Measurements from ENCODE around the gene TRIP6. TPM values are rescaled to one million over a fixed set of nuclear protein-coding genes. Genes with fewer than 3 reads are reported as not detected.
A peak's percentile ranks its signal among the peaks of the same experiment; 100 is the strongest.

The TRIP6 gene
- total and polyA plus RNA-seq, 9 donors = 31.7 to 57.6 (median 46.8) TPM

- H3K36me3 ChIP-seq (ENCODE audit: control insufficient read depth, insufficient read depth, low read length) = peaks cover 54% of the 10 kb centered on the region
These were observed 7.3 kb upstream of the TRIP6 start for GRCh38 chr7:100859856-100860255.

DNA sequence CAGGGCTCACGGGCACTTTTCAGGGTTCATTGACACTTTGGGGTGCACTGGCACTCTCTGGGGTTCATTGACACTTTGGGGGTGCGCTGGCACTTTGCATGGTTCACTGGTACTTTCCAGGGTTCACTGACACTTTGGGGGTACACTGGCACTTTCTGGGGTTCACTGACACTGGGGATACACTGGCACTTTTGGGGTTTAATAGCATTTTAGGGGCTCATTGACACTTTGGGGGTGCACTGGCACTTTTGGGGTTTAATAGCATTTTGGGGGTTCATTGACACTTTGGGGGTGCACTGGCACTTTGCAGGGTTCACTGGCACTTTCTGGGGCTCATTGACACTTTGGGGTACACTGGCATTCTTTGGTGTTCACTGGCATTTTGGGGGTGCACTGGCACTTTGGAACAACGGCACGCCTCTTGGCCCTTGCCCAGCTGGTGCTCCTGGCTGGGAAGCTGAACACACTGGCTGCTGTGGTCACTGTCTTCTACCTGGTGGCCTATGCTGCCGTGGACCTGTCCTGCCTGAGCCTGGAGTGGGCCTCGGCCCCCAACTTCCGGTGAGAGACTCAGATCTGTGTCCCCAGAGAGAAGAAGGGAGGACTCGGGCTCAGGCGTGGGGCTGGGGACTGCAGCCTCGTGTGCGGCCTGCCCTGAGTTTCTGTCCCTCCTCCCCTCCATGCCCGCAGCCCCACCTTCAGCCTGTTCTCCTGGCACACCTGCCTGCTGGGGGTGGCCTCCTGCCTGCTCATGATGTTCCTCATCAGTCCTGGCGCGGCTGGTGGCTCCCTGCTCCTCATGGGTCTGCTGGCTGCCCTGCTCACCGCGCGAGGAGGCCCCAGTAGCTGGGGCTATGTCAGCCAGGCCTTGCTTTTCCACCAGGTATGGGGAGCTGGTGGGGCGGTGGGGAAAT lies 6.2 kb upstream of the TRIP6 start:
- Histone ChIP-seq H3K4me1 (ENCODE audit: control insufficient read depth, insufficient read depth, low read length) (peaks cover 12% of the 10 kb centered on the region), H3K27ac (ENCODE audit: low read length) (no peak overlapping the region), H3K36me3 (ENCODE audit: control insufficient read depth, insufficient read depth, low read length) (peaks cover 51% of the 10 kb centered on the region), H3K27me3 (ENCODE audit: control insufficient read depth, insufficient read depth, low read length) (no peaks in the 10 kb centered on the region), H3K9me3 (replicated peaks; ENCODE audit: control insufficient read depth, low read depth, low read length) (no peaks in the 10 kb centered on the region), H3K4me3 (ENCODE audit: low read length) (no peak overlapping the region)
- WGBS (ENCODE audit: insufficient coverage) = 88% methylated on average over 7 of the region's 18 CpGs
- no peak for DNase-seq

More at GRCh38 chr7:100859856-100860255, 7.3 kb upstream of the TRIP6 start:
- Histone ChIP-seq H3K9me3 (replicated peaks; ENCODE audit: control insufficient read depth, low read depth, low read length) (no peaks in the 10 kb centered on the region), H3K27ac (ENCODE audit: low read length) (no peak overlapping the region), H3K4me1 (ENCODE audit: control insufficient read depth, insufficient read depth, low read length) (peaks cover 6% of the 10 kb centered on the region), H3K27me3 (ENCODE audit: control insufficient read depth, insufficient read depth, low read length) (no peaks in the 10 kb centered on the region), H3K4me3 (ENCODE audit: low read length) (no peak overlapping the region)
- DNase-seq = no peak
- 91% methylated on average over 11 of the region's 15 CpGs for WGBS (ENCODE audit: insufficient coverage)

DNA sequence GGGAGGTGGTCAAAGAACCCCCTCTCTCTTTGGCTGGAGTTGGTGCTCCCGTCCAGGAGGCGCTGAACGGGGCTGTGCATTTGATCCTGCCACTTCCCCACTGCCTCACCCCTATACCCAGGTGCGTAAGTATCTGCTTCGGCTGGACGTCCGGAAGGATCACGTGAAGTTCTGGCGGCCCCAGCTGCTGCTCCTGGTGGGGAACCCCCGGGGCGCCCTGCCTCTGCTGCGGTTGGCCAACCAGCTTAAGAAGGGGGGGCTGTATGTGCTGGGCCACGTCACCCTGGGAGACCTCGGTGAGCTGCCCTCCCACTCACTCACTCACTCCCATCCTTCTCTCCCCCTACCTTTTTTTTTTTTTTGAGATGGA lies 5.6 kb upstream of the TRIP6 start:
- no peak overlapping the region for H3K4me3 ChIP-seq (ENCODE audit: low read length)
- H3K4me1 ChIP-seq (ENCODE audit: control insufficient read depth, insufficient read depth, low read length) = peaks cover 18% of the 10 kb centered on the region
- no peaks in the 10 kb centered on the region for H3K9me3 ChIP-seq (replicated peaks; ENCODE audit: control insufficient read depth, low read depth, low read length)
- 95% methylated on average over 4 of the region's 14 CpGs for WGBS (ENCODE audit: insufficient coverage)
- H3K36me3 ChIP-seq (ENCODE audit: control insufficient read depth, insufficient read depth, low read length) = peaks cover 51% of the 10 kb centered on the region
- no peak overlapping the region for H3K27ac ChIP-seq (ENCODE audit: low read length)
- no peak for DNase-seq
- H3K27me3 ChIP-seq (ENCODE audit: control insufficient read depth, insufficient read depth, low read length) = no peaks in the 10 kb centered on the region

DNA sequence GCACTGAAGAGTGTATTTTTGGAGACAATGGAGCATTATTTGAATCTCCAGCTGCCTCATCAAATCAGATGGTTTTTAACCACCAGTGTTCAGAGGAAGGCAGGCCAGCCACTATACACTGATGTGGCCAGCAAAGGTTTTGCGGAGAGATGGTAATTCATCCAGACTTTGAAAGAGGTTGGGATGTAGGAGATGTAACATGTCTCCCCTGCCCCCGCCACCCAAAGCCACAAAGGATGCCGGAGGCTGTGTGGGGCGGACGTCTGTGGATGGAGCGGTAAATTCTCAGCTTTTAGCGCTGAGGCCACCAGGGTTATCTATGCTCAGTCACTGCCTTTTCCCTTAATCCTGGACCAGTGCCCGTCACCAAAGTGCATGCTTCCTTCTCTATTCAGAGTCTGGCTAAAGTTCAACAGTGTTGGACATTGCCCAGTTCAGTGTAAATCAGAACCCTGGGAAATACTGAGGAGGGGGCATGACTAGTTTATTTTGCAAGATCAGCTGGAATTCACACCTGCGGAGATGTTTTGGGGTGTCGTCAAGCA lies 3.7 kb upstream of the TRIP6 start:
- peak overlapping the region; percentile 35 for H3K27ac ChIP-seq (ENCODE audit: low read length)
- no peaks in the 10 kb centered on the region for H3K9me3 ChIP-seq (replicated peaks; ENCODE audit: control insufficient read depth, low read depth, low read length)
- H3K4me3 ChIP-seq (ENCODE audit: low read length) = no peak overlapping the region
- peaks cover 36% of the 10 kb centered on the region for H3K4me1 ChIP-seq (ENCODE audit: control insufficient read depth, insufficient read depth, low read length)
- no peaks in the 10 kb centered on the region for H3K27me3 ChIP-seq (ENCODE audit: control insufficient read depth, insufficient read depth, low read length)
- WGBS (ENCODE audit: insufficient coverage) = 89% methylated on average over 8 of the region's 10 CpGs
- peaks cover 50% of the 10 kb centered on the region for H3K36me3 ChIP-seq (ENCODE audit: control insufficient read depth, insufficient read depth, low read length)
- no peak for DNase-seq

- DNase-seq = no peak
- H3K9me3 ChIP-seq (replicated peaks; ENCODE audit: control insufficient read depth, low read depth, low read length) = no peaks in the 10 kb centered on the region
- peaks cover 43% of the 10 kb centered on the region for H3K4me1 ChIP-seq (ENCODE audit: control insufficient read depth, insufficient read depth, low read length)
- no peak overlapping the region for H3K4me3 ChIP-seq (ENCODE audit: low read length)
- 91% methylated on average over 7 of the region's 12 CpGs for WGBS (ENCODE audit: insufficient coverage)
- peaks cover 52% of the 10 kb centered on the region for H3K36me3 ChIP-seq (ENCODE audit: control insufficient read depth, insufficient read depth, low read length)
- no peak overlapping the region for H3K27ac ChIP-seq (ENCODE audit: low read length)
- no peaks in the 10 kb centered on the region for H3K27me3 ChIP-seq (ENCODE audit: control insufficient read depth, insufficient read depth, low read length)
These were observed 2.8 kb upstream of the TRIP6 start for GRCh38 chr7:100864263-100864845.

- no peak overlapping the region for H3K4me3 ChIP-seq (ENCODE audit: low read length)
- peak overlapping the region; percentile 91 for H3K27ac ChIP-seq (ENCODE audit: low read length)
- H3K4me1 ChIP-seq (ENCODE audit: control insufficient read depth, insufficient read depth, low read length) = peaks cover 43% of the 10 kb centered on the region
- 65% methylated on average over 14 of the region's 17 CpGs for WGBS (ENCODE audit: insufficient coverage)
- peaks cover 50% of the 10 kb centered on the region for H3K36me3 ChIP-seq (ENCODE audit: control insufficient read depth, insufficient read depth, low read length)
- DNase-seq = peak; percentile 53
- H3K27me3 ChIP-seq (ENCODE audit: control insufficient read depth, insufficient read depth, low read length) = no peaks in the 10 kb centered on the region
- no peaks in the 10 kb centered on the region for H3K9me3 ChIP-seq (replicated peaks; ENCODE audit: control insufficient read depth, low read depth, low read length)
These were observed 1.7 kb upstream of the TRIP6 start for GRCh38 chr7:100865372-100865911.

DNA sequence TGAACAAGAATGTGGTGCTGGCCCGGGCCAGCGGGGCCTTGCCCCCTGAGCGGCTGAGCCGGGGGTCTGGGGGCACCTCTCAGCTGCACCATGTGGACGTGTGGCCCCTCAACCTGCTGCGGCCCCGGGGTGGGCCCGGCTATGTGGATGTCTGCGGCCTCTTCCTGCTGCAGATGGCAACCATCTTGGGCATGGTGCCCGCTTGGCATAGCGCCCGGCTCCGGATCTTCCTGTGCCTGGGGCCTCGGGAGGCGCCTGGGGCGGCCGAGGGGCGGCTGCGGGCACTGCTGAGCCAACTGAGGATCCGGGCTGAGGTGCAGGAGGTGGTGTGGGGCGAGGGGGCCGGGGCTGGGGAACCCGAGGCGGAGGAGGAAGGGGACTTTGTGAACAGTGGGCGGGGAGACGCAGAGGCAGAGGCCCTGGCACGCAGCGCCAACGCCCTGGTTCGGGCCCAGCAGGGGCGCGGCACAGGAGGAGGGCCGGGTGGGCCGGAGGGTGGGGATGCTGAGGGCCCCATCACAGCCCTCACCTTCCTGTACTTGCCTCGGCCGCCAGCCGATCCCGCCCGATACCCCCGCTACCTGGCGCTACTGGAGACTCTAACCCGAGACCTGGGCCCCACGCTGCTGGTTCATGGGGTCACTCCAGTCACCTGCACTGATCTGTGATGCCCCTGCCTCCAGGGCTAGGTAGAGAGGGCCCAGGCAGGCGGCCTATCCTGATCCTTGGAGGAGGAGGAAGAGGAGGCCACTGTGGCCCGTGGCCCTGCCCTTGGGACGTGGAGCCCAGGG lies 1.1 kb upstream of the TRIP6 start:
- H3K4me1 ChIP-seq (ENCODE audit: control insufficient read depth, insufficient read depth, low read length) = peaks cover 43% of the 10 kb centered on the region
- no peaks in the 10 kb centered on the region for H3K27me3 ChIP-seq (ENCODE audit: control insufficient read depth, insufficient read depth, low read length)
- H3K9me3 ChIP-seq (replicated peaks; ENCODE audit: control insufficient read depth, low read depth, low read length) = no peaks in the 10 kb centered on the region
- peak overlapping the region; percentile 96 for H3K4me3 ChIP-seq (ENCODE audit: low read length)
- 63% methylated on average over 25 of the region's 46 CpGs for WGBS (ENCODE audit: insufficient coverage)
- H3K36me3 ChIP-seq (ENCODE audit: control insufficient read depth, insufficient read depth, low read length) = peaks cover 50% of the 10 kb centered on the region
- peak overlapping the region; percentile 91 for H3K27ac ChIP-seq (ENCODE audit: low read length)
- DNase-seq = peak; percentile 84

DNA sequence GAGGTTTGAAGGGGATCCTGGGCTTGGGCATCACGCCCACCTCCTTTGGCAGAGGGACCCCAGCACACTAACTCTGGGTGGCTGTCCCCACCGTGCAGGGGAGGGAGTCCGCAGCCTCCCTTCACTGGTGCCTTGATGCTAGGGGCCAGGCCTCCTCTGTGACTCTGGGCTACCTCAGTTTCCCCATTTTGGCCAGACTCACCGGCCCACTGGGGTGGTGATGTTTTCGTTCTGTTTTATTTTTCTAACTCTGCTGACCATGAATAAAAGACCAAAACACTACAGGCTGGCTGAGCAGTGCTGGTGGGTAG lies 503 bp upstream of the TRIP6 start:
- H3K4me1 ChIP-seq (ENCODE audit: control insufficient read depth, insufficient read depth, low read length) = peaks cover 43% of the 10 kb centered on the region

DNA sequence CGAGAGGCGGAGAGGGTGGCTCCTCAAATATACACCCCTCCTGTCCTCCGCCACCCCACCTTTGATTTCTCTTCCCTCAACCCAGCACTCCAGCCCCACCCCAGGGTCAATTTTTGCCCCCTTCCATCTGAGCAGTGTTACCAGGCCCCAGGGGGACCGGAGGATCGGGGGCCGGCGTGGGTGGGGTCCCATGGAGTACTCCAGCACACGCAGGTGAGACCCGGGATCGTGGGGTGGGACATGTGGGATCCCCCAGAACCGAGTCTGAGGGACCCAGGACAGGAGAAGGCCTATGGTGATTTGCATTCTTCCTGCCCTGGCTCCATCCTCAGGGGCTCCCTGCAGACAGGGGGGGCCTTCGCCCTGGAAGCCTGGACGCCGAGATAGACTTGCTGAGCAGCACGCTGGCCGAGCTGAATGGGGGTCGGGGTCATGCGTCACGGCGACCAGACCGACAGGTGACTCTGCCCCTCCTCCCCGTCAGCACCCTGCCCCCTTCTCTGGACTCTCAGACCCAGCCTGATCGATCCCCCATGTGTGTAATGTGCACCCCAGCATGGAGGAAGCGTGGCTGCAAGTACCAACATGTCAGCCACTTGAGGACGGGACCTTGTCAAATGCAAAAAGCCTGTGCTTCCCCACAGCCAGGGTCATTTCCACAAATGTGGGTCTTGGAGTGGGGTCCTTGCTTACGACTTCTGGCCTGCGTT lies 744 bp downstream of the TRIP6 start:
- peaks cover 43% of the 10 kb centered on the region for H3K4me1 ChIP-seq (ENCODE audit: control insufficient read depth, insufficient read depth, low read length)
- 3% methylated on average over 24 of the region's 27 CpGs for WGBS (ENCODE audit: insufficient coverage)

More for the DNA sequence above, 503 bp upstream of the TRIP6 start:
- WGBS (ENCODE audit: insufficient coverage) = 53% methylated on average over 2 of the region's 5 CpGs
- Histone ChIP-seq H3K36me3 (ENCODE audit: control insufficient read depth, insufficient read depth, low read length) (peaks cover 50% of the 10 kb centered on the region), H3K9me3 (replicated peaks; ENCODE audit: control insufficient read depth, low read depth, low read length) (no peaks in the 10 kb centered on the region), H3K27me3 (ENCODE audit: control insufficient read depth, insufficient read depth, low read length) (no peaks in the 10 kb centered on the region), H3K27ac (ENCODE audit: low read length) (peak overlapping the region; percentile 91), H3K4me3 (ENCODE audit: low read length) (peak overlapping the region; percentile 96)
- DNase-seq = no peak

More for the DNA sequence above, 744 bp downstream of the TRIP6 start:
- DNase-seq = no peak
- Histone ChIP-seq H3K4me3 (ENCODE audit: low read length) (peak overlapping the region; percentile 96), H3K27ac (ENCODE audit: low read length) (peak overlapping the region; percentile 91), H3K9me3 (replicated peaks; ENCODE audit: control insufficient read depth, low read depth, low read length) (no peaks in the 10 kb centered on the region), H3K27me3 (ENCODE audit: control insufficient read depth, insufficient read depth, low read length) (no peaks in the 10 kb centered on the region), H3K36me3 (ENCODE audit: control insufficient read depth, insufficient read depth, low read length) (peaks cover 47% of the 10 kb centered on the region)

Data from muscle of leg (tissue), 11 donors.